Thoracic aorta (tissue), 2 donors: ENCODE results near the gene FSTL4. TPM values are rescaled to one million over a fixed set of nuclear protein-coding genes. Genes with fewer than 3 reads are reported as not detected.

Experiments used
- ATAC-seq: fragments of 150-250 bp; one replicate; pipeline ENCODE4 v1.8.0; 2017; ENCODE audit warnings: low read depth; ENCODE audit not compliant: insufficient number of reproducible peaks, low FRiP score
- DNase-seq: peaks from one replicate; pipeline ENCODE4 v3.0.0-alpha.2; 2020; ENCODE audit warnings: low spot score
- H3K27ac ChIP-seq, 2 donors: fragments of 200-600 bp; sonication (generic); 1 replicate in 1 of 2; 2 replicates in 1 of 2; pipeline ENCODE4 v1.5.1; 2016; ENCODE audit warnings: mild to moderate bottlenecking in 2 of 2, moderate library complexity in 2 of 2
- H3K27me3 ChIP-seq: fragments of 200-600 bp; sonication (generic); replicated peaks from 2 replicates; pipeline ENCODE4 v1.6.0; 2016; ENCODE audit warnings: mild to moderate bottlenecking; ENCODE audit not compliant: insufficient read depth
- H3K36me3 ChIP-seq: fragments of 200-600 bp; sonication (generic); one replicate; pipeline ENCODE4 v1.5.1; 2016
- H3K4me1 ChIP-seq, 2 donors: fragments of 200-600 bp; sonication (generic); 1 replicate in 1 of 2; 2 replicates in 1 of 2; pipeline versions ENCODE4 v1.5.1 to v1.6.0; 2016; ENCODE audit warnings: low read depth in 2 of 2, mild to moderate bottlenecking in 1 of 2; ENCODE audit not compliant: control insufficient read depth in 1 of 2
- H3K4me3 ChIP-seq: fragments of 200-600 bp; sonication (generic); 2 replicates; pipeline ENCODE4 v1.5.1; 2016; ENCODE audit warnings: mild to moderate bottlenecking
- H3K9me3 ChIP-seq: fragments of 200-600 bp; sonication (generic); 2 replicates; pipeline ENCODE4 v1.5.1; 2016
- CTCF ChIP-seq: fragments of 200-600 bp; sonication (generic); IDR thresholded peaks from one replicate; pipeline ENCODE4 v1.5.1; 2019; ENCODE audit warnings: antibody characterized with exemption
- total RNA-seq, 2 donors: library from RNA; depleted of rRNA; stranded (reverse); fragments of >200 nt; gene quantifications; one replicate each; pipeline versions ENCODE4 v1.1.0 to v1.2.3, GENCODE V29; 2016

Gene FSTL4
- total RNA-seq, 2 donors from 2014 or later, result not detected

DNA sequence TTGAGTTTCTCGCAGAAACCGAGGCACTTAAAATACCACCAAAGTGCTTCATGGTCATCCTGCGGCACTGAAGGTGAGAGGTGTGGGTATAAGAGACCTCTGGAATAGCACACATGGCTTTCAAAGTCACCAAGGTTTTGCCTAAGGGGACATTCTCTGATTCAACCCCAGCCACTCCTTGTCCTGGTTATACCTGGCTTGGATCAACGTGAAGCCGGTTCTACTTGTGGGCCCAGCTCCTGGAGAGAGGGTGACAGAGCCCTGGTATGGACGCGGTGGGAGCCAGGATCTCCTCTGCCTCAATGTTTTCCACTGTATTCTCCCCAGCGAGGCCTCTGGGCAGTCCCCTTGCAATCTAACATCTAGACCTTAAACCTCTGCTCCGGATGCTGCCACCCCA, 132.0 kb downstream of the FSTL4 start:
- DNase-seq, result no peak
- H3K36me3 ChIP-seq, result no peaks in the 10 kb centered on the region
- H3K9me3 ChIP-seq, result no peaks in the 10 kb centered on the region
- no peak overlapping the region for H3K4me3 ChIP-seq
- no peak for ATAC-seq
- no peaks in the 10 kb centered on the region for H3K27me3 ChIP-seq
- H3K27ac ChIP-seq, result no peak overlapping the region
- TF ChIP-seq CTCF, result no peak
- H3K4me1 ChIP-seq, result no peaks in the 10 kb centered on the region

GRCh38 chr5:133478199-133478985, 133.9 kb downstream of the FSTL4 start:
- no peak for TF ChIP-seq CTCF
- ATAC-seq, result no peak
- Histone ChIP-seq H3K9me3 (no peaks in the 10 kb centered on the region), H3K36me3 (no peaks in the 10 kb centered on the region), H3K27ac (no peak overlapping the region), H3K4me1 (no peaks in the 10 kb centered on the region), H3K4me3 (no peak overlapping the region), H3K27me3 (no peaks in the 10 kb centered on the region)
- no peak for DNase-seq

DNA sequence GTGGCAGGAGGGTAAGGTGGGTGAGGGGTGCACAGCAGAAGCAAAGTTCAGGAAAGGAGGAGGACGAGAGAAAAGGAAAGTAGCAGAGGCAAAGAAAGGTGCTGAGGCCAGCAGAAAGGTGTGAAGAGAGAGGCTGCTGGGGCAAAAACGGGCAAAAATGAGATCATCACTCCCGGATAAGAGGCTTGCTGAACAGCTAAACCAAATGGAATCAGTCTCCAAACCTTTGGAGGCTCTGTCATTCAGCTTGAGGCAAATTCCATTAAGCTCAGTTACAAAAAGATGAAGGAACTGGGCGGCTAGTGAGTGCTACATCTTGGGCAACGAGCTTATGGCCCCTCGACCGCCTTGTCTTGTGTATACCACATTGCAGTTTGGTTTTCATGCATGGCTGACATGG, 136.4 kb downstream of the FSTL4 start:
- no peaks in the 10 kb centered on the region for H3K27me3 ChIP-seq
- H3K4me3 ChIP-seq, result no peak overlapping the region
- no peak for DNase-seq
- H3K9me3 ChIP-seq, result no peaks in the 10 kb centered on the region
- no peak overlapping the region for H3K27ac ChIP-seq
- no peak for ATAC-seq
- no peak for TF ChIP-seq CTCF
- no peaks in the 10 kb centered on the region for H3K4me1 ChIP-seq
- H3K36me3 ChIP-seq, result no peaks in the 10 kb centered on the region

DNA sequence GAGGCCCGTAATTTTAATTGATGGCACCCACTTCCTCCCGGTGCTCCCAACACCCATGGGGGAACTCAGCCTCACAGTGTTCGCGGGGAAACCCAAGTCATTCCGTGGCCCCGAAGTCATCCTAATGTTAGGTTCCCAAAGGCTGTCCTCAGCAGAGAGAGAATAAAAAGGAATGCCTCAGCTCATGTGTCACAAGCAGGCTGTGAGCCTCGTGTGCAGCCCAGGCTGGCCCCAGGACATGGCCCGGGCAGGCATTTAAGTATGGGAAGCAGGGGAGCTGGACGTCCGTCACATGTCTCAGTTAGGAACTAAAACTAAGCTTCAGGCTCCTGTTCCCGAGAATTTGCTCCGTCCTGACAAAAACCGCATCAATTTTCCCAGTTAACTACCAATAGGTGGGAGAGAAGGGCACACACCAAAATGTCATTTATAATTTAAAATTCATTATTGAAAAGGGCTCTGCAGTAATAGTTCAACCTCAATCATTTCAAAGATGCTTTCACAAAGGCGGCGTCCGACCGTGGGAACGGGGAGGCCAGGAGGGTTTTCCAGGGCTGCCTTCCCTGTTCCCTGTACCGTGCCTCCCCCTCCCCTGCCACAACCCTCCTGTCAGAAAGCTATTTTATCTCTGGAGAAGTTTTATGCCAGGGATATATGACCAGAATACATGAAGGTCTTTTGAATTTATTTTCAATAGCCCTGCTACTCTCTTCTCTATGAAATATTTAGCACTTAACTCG, 137.3 kb downstream of the FSTL4 start:
- H3K27me3 ChIP-seq, result no peaks in the 10 kb centered on the region
- no peaks in the 10 kb centered on the region for H3K9me3 ChIP-seq
- ATAC-seq (peak; percentile 23), DNase-seq (no peak)
- no peak for TF ChIP-seq CTCF
- H3K4me3 ChIP-seq, result no peak overlapping the region
- H3K4me1 ChIP-seq, result no peaks in the 10 kb centered on the region
- H3K36me3 ChIP-seq, result no peaks in the 10 kb centered on the region
- H3K27ac ChIP-seq, result no peak overlapping the region

DNA sequence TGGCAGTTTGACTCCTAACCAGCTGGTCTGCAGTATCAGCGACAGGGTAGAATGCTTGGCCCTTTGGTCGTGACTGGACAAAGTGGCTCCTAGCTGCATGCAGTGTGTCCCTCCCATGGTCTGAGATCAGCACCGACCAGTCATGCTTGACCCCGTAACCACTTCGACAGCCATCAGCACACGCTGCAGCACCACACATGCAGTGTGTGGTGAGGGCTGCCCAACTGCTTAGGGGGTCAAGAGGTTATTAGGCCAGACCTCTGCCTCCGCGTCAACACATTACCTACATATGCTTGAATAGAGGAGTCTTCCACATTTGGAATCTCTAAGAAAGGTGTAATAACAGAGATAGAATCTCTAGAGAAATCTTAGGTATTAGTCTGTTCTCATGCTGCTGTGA, 139.1 kb downstream of the FSTL4 start:
- Histone ChIP-seq H3K27ac (no peak overlapping the region), H3K27me3 (no peaks in the 10 kb centered on the region), H3K9me3 (no peaks in the 10 kb centered on the region), H3K4me3 (no peak overlapping the region), H3K36me3 (no peaks in the 10 kb centered on the region), H3K4me1 (no peaks in the 10 kb centered on the region)
- ATAC-seq, result no peak
- no peak for TF ChIP-seq CTCF
- DNase-seq, result no peak
